Activated T-cell treated with anti-CD3 and anti-CD28 coated beads for 48 hours (primary cell): ENCODE data around the gene ABCA8.

Source experiments
- DNase-seq: peaks from one replicate; pipeline ENCODE4 v3.0.0-alpha.2; 2020; ENCODE audit warnings: low read depth

ABCA8 gene

GRCh38 chr17:68941761-68942160 lies 13.4 kb downstream of the ABCA8 start:
- no peak for DNase-seq

GRCh38 chr17:68939195-68939594 lies 16.0 kb downstream of the ABCA8 start:
- no peak for DNase-seq

- DNase-seq, result no peak
Measured at GRCh38 chr17:68937890-68938514, 17.2 kb downstream of the ABCA8 start.

- DNase-seq, result no peak
Measured at GRCh38 chr17:68927516-68927915, 27.7 kb downstream of the ABCA8 start.

GRCh38 chr17:68924793-68925720 lies 30.1 kb downstream of the ABCA8 start:
- DNase-seq, result no peak

- no peak for DNase-seq
Measured at GRCh38 chr17:68910789-68911431, 44.3 kb downstream of the ABCA8 start.

- DNase-seq, result no peak
Measured at GRCh38 chr17:68910251-68910705, 44.9 kb downstream of the ABCA8 start.

- DNase-seq, result no peak
Measured at GRCh38 chr17:68909066-68909465, 46.1 kb downstream of the ABCA8 start.

GRCh38 chr17:68908045-68908444 lies 47.1 kb downstream of the ABCA8 start:
- no peak for DNase-seq

GRCh38 chr17:68906638-68907037 lies 48.6 kb downstream of the ABCA8 start:
- DNase-seq, result no peak

GRCh38 chr17:68903286-68903685 lies 51.9 kb downstream of the ABCA8 start:
- no peak for DNase-seq

GRCh38 chr17:68897557-68897956 lies 57.6 kb downstream of the ABCA8 start:
- DNase-seq, result no peak

- DNase-seq, result no peak
Measured at GRCh38 chr17:68892658-68893057, 62.5 kb downstream of the ABCA8 start.

- no peak for DNase-seq
Measured at GRCh38 chr17:68892193-68892592, 63.0 kb downstream of the ABCA8 start.

- no peak for DNase-seq
Measured at GRCh38 chr17:68886401-68886800, 68.8 kb downstream of the ABCA8 start.

- DNase-seq, result no peak
Measured at GRCh38 chr17:68884888-68885287, 70.3 kb downstream of the ABCA8 start.

GRCh38 chr17:68878226-68878885 lies 76.8 kb downstream of the ABCA8 start:
- no peak for DNase-seq

- no peak for DNase-seq
Measured at GRCh38 chr17:68871447-68871846, 83.7 kb downstream of the ABCA8 start.

- DNase-seq, result no peak
Measured at GRCh38 chr17:68870976-68871375, 84.2 kb downstream of the ABCA8 start.

GRCh38 chr17:68870161-68870826 lies 84.9 kb downstream of the ABCA8 start:
- DNase-seq, result no peak

GRCh38 chr17:68868708-68869107 lies 86.5 kb downstream of the ABCA8 start:
- DNase-seq, result no peak
